T1000 (cell line): Measurements from ENCODE around the gene AIF1.

ENCODE experiments used
- DNase-seq: peaks from one replicate; lab custom pipeline; 2025; ENCODE audit warnings: mixed read lengths; lab: John Stamatoyannopoulos, UW

Gene AIF1

GRCh38 chr6:31614684-31615578 lies at the start of gene AIF1:
Gene AIF1, plus strand, starts transcription at chr6:31615234. Its CDS starts 96 bp downstream, at chr6:31615330.
- DNase-seq: no peak

GRCh38 chr6:31567531-31568370 lies 47.3 kb upstream of the AIF1 start:
- DNase-seq: no peak

GRCh38 chr6:31568537-31568961 lies 46.5 kb upstream of the AIF1 start:
- no peak for DNase-seq

GRCh38 chr6:31569861-31570536 lies 45.0 kb upstream of the AIF1 start:
- DNase-seq: no peak

GRCh38 chr6:31572041-31572911 lies 42.8 kb upstream of the AIF1 start, which contains the start of gene LTA:
Gene LTA, plus strand, starts transcription at chr6:31572289. Its CDS starts 454 bp downstream, at chr6:31572743.
- DNase-seq: no peak

GRCh38 chr6:31573239-31574105 lies 41.6 kb upstream of the AIF1 start:
- DNase-seq: no peak

GRCh38 chr6:31574106-31575061 lies 40.6 kb upstream of the AIF1 start:
- no peak for DNase-seq

- no peak for DNase-seq
These were observed 39.6 kb upstream of the AIF1 start, which contains the start of gene TNF for GRCh38 chr6:31575335-31575901. Gene TNF, plus strand, starts transcription at chr6:31575565. Its CDS starts 177 bp downstream, at chr6:31575742.

- DNase-seq: no peak
These were observed 38.9 kb upstream of the AIF1 start for GRCh38 chr6:31575952-31576685.

GRCh38 chr6:31576897-31577578 lies 38.0 kb upstream of the AIF1 start:
- no peak for DNase-seq

GRCh38 chr6:31577579-31577966 lies 37.5 kb upstream of the AIF1 start:
- DNase-seq: no peak

GRCh38 chr6:31578184-31579118 lies 36.6 kb upstream of the AIF1 start:
- no peak for DNase-seq

GRCh38 chr6:31579119-31579505 lies 35.9 kb upstream of the AIF1 start:
- DNase-seq: no peak

GRCh38 chr6:31579546-31580437 lies 35.2 kb upstream of the AIF1 start:
- DNase-seq: no peak

- no peak for DNase-seq
These were observed 34.6 kb upstream of the AIF1 start for GRCh38 chr6:31580438-31580740.
